NCI-H446 treated with DMSO at 0.1 percent for 48 hours (cell line): ENCODE results near the gene OR5B3.
"Not testable (repeated sequence)": the region's sequence is repeated elsewhere in the genome, so short reads cannot be mapped to it uniquely, and the experiment has no call there.

Source experiments
- DNase-seq: peaks from one replicate; lab custom pipeline; 2025; lab: John Stamatoyannopoulos, UW

OR5B3 gene

GRCh38 chr11:58406774-58407173 lies at the start of gene OR5B3:
OR5B3 (minus strand) TSS chr11:58406874; CDS start chr11:58403409, 3,465 bp downstream.
- no peak for DNase-seq

- DNase-seq, result no peak
Measured at GRCh38 chr11:58451585-58451984, 44.9 kb upstream of the OR5B3 start.

- DNase-seq, result no peak
Measured at GRCh38 chr11:58446294-58446693, 39.6 kb upstream of the OR5B3 start.

GRCh38 chr11:58444300-58444699 lies 37.6 kb upstream of the OR5B3 start:
- DNase-seq, result no peak

GRCh38 chr11:58442136-58442535 lies 35.5 kb upstream of the OR5B3 start, which contains the start of gene OR5B12:
OR5B12 (minus strand) TSS chr11:58442236; CDS start chr11:58440151, 2,085 bp downstream.
- no peak for DNase-seq

- no peak for DNase-seq
Measured at GRCh38 chr11:58438486-58438885, 31.8 kb upstream of the OR5B3 start.

GRCh38 chr11:58434217-58434616 lies 27.5 kb upstream of the OR5B3 start:
- DNase-seq, result no peak

GRCh38 chr11:58433638-58434203 lies 27.0 kb upstream of the OR5B3 start:
- no peak for DNase-seq

GRCh38 chr11:58429273-58429672 lies 22.6 kb upstream of the OR5B3 start:
- DNase-seq, result no peak

- no peak for DNase-seq
Measured at GRCh38 chr11:58428021-58428420, 21.3 kb upstream of the OR5B3 start, which contains the start of gene OR5B2. OR5B2 (minus strand) TSS chr11:58428121; CDS start chr11:58423261, 4,860 bp downstream.

GRCh38 chr11:58399622-58400021 lies 7.1 kb downstream of the OR5B3 start:
- DNase-seq, result not testable (repeated sequence)

- no peak for DNase-seq
Measured at GRCh38 chr11:58395581-58395980, 11.1 kb downstream of the OR5B3 start.

GRCh38 chr11:58394195-58394594 lies 12.5 kb downstream of the OR5B3 start:
- no peak for DNase-seq

GRCh38 chr11:58392746-58393145 lies 13.9 kb downstream of the OR5B3 start:
- DNase-seq, result no peak

- DNase-seq, result no peak
Measured at GRCh38 chr11:58391879-58392278, 14.8 kb downstream of the OR5B3 start.

- no peak for DNase-seq
Measured at GRCh38 chr11:58390551-58391063, 16.1 kb downstream of the OR5B3 start.

GRCh38 chr11:58358969-58359368 lies 47.7 kb downstream of the OR5B3 start, which contains the start of gene OR5B17:
OR5B17 (minus strand) TSS chr11:58359069; CDS start chr11:58359069, 0 bp downstream.
- no peak for DNase-seq

- no peak for DNase-seq
Measured at GRCh38 chr11:58354727-58355126, 51.9 kb downstream of the OR5B3 start.
